GM18861 (cell line): ENCODE results near the gene MGST3.
"Not testable (repeated sequence)": the region's sequence is repeated elsewhere in the genome, so short reads cannot be mapped to it uniquely, and the experiment has no call there.

Source experiments
- ATAC-seq: cut with Tn5 transposase; IDR thresholded peaks from one replicate; pipeline ENCODE4 v1.9.1; 2021; ENCODE audit not compliant: unreplicated experiment

MGST3 gene

DNA sequence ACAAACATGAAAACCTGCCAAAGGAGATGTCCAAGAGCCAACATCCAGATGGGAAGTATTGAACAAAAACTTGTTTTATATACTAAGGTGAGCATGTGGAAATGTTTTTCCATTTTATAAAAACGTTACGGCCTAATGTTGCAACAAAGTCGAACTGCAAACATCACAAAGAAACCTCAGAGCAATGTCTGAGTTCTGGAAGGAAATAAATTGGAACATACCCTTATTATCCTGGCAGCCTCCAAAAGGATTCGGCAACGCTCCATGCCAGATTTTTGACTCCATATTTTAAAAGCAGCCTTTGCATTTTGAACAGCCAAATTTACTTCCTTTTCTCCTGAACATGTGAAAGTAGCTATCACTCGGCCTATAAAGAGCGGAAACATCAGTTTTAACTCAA lies 64.0 kb downstream of the MGST3 start:
- no peak for ATAC-seq

DNA sequence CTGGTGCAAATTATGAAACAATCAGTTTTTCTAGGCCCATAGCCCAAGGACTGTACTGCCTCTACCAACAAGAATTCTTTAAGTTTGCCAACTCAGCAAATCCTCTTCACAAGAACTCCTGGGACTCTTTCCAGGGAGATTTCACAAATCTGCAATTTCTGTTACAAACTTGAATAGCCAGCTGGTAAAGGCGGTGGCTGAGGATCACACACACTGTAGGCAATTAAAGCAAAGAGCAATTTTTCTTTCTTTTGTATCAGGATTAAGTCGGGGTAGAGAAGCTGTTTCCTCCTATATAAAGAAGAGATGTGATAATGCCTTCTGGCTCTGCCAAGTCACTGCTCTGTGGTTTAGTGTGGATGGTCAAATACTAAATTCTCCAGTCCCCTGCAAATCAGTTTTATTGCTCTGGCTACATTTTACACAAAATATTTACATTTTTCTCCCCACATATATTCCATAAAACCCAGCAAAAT lies 65.6 kb downstream of the MGST3 start:
- ATAC-seq: no peak

DNA sequence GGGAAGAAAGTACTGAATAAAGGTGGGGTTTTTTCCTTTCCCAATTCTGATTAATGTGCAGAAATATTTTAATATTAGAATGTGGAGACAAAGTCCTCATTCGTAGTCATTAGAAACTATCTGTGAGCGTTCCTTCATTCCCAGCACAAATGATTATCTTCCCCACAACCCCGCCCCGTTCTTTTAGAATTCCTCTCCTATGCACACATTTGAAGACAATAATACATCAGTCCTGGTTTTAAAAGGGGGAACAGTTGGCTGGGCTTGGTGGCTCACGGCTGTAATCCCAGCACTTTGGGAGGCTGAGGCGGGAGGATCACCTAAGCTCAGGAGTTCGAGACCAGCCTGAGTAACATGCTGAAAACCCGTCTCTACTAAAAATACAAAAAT lies 66.5 kb downstream of the MGST3 start:
- ATAC-seq: no peak

DNA sequence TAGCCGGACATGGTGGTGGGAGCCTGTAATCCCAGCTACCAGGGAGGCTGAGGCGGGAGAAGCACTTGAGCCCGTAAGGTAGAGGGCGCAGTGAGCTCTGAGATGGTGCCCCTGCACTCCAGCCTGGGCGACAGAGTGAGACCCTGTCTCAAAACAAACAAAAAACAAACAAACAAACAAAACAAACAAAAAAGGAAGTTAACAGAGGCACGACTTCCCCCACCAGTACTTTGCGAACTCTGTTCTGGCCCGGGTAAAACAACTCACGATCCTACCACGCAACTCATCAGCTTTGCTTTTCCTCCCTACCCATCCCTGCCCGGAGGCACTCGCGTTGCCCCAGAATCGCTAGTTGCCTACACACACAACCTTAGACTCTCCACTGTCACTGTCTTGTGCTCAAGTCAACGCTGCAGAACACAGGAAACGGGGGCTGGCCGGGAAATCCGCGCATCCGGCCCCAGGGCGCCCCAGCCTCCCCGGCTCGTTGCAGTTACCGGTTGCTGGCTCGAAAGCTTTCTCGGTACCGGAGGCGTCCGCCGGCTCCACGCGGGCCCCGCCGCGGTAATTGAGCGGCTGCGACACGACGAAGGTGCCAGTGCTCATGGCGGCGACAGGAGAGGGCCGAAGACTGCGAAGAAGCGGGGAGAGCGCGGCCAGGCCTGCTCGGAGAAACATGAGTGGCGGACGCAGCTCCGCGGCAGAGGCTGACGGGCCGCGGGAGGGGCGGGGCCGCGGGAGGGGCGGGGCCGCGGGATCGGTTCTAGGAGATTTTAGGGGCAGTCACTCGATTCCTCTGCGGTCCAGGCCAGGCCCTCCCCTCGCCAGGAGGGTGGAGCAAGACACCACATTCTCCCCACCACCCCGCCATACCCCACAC lies 67.1 kb downstream of the MGST3 start, which contains the start of gene ALDH9A1:
TSS of gene ALDH9A1 (minus strand) at position 682 of the 880 bp plus-strand sequence. CDS start at position 678, 4 bp downstream.
- peak; percentile 81 for ATAC-seq

DNA sequence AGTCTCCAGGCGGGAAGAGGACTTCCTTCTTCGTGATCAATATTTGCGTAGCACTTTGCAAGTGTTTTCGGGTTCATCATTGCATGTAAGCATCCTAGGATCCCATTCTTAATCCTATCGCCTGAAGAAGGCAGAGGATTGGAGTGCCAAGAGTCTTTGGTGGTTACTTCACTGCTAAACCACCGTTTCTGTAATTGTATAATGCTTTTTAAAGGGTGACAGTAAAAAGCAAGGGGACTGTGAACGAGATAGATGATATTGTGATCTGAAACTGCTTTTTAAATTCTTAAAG lies 67.7 kb downstream of the MGST3 start:
- peak; percentile 19 for ATAC-seq

DNA sequence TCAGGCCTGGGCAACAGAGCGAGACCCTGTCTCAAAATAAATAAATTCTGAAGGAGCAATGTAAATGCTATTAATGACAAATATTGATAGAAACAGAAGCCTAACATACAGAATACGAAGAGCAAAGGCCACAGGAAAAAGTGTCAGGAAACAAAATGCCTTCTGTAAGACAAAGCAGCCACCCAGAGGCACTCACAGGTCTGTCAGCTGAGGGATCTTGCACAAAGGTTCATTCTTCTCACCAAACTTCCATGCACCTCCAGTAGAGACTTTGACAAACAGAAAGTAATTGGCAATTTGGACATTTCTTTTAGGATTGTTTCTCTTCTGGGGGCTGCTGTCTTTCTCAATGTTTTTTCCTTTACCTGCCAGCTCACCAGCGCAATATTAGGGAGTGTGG lies 68.5 kb downstream of the MGST3 start:
- no peak for ATAC-seq

DNA sequence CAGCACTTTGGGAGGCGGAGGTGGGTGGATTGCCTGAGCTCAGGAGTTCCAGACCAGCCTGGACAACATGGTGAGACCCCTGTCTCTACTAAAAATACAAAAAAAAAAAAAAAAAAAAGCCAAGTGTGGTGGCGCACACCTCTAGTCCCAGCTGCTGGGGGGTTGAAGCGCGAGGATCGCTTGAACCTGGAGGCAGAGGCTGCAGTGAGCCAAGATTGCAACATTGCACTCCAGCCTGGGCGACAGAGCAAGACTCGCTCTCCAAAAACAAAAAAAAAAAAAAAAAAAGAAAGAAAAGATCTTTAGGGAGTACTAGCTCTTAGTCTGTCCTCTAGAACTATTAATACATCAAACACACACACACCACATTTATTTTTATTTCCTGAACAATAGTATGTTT lies 70.9 kb downstream of the MGST3 start:
- ATAC-seq: not testable (repeated sequence)

DNA sequence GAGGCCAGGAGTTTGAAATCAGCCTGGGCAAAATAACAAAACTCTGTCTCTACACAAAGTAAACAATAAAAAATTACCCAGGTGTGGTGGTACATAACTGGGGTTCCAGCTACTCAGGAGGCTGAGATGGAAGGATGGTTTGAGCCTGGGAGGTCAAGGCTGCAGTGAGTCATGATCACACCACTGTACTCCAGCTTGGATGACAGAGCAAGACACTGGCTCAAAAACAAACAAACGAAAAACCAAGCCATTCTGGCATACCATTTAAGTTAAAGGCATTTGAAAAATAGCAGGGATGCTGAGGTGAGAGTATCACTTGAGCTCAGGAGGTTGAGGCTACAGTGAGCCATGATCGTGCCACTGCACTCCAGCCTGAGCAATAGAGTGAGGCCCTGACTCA lies 72.6 kb downstream of the MGST3 start:
- no peak for ATAC-seq
